ENCODE measurements around the gene ATP8B2.

The ATP8B2 gene

DNA sequence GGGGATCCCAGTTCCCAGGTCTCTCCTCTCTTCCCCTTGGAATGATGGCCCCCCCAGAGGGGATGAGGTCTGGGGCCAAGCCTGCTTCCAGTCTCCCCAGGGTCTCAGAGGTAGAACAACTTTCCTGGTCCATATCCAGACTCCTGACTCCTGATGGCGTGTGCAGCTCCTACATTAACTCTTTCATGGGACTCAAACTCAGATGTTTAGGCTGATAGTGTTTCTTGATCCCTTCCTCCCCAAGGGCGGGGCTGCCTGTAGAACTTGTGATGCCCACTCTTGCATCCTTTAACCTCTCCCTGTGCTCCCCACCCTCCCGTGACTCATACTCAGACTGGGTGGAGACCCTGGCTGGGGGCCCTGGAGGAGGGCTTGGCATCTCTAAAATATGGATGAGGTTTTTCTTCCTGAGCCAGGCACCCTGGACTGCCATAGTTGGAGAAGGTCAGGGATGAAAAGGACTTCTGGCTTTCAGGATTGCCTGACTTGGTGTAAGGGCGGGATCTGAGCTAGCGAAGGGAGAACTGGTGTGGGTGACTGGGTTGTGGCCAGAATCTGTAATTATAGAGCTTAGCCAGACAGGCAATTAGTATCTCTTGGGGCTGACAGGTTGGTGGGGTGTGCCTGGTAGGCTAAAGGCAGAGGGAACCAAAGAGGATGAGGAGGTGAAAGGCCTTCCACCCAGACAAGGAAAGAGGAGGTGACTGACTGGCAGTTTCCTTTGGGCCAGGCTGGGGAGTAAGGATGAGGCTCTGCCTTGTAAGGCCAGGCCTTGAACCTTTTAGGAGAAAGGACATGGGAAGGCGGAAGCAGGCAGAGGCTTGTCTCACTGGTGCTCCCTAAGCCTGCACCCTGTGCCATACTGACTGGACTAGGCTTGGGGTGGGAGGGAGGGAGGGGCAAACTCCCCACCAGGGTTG lies 1.5 kb downstream of the ATP8B2 start:
- Histone ChIP-seq H3K27me3 (ENCODE audit: control insufficient read depth, insufficient read depth, low read length) (no peaks in the 10 kb centered on the region), H3K4me3 (ENCODE audit: low read length) (peak overlapping the region; percentile 81), H3K4me1 (ENCODE audit: control insufficient read depth, insufficient read depth, low read length) (peaks cover 25% of the 10 kb centered on the region), H3K9ac (ENCODE audit: low read length) (no peak overlapping the region), H3K36me3 (ENCODE audit: control insufficient read depth, insufficient read depth, low read length) (peaks cover 10% of the 10 kb centered on the region), H3K27ac (ENCODE audit: low read depth, low read length) (peak overlapping the region; percentile 90)

DNA sequence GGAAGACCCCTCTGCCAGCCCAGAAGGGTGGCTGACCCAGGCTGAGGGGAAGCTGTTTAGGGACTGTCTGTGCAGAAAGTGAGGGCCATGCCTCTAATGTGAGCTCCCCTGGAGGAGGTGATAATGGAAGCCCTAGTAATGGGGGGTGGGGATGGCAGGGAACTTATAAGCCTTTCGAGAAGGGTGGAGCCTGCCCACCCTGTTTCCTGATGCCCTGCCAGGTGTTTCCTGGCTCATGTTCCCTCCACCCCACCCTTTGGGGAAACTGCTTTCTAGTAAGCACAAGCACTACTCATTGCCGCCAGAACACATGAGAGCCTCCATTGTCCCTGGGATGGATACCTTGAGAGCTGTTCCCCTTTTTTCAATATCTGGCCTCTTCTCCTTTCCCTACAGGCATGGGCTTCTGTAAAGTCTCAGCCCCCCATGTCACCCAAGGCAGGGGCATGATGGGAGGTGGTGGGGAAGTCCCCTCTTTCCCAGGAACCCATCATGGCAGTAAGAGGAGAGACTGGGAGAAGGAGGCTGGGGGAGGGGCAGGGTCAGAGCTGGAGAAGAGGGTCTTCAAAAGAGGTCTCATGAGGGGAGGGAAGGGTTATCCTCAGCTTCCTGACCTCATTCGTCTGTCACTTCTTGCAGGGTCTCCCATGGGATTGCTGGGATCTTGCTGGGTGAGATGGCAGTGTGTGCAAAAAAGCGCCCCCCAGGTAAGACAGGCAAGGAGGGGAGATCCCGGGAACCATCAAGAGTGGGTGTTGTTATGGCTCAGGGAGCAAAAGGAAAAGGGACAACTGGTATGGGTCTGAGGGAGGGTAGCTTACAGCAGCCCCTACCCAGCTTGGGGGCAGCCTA lies 2.4 kb downstream of the ATP8B2 start:
- H3K27ac ChIP-seq (ENCODE audit: low read depth, low read length), result peak overlapping the region; percentile 90
- H3K27me3 ChIP-seq (ENCODE audit: control insufficient read depth, insufficient read depth, low read length), result no peaks in the 10 kb centered on the region
- peaks cover 25% of the 10 kb centered on the region for H3K4me1 ChIP-seq (ENCODE audit: control insufficient read depth, insufficient read depth, low read length)
- no peak overlapping the region for H3K9ac ChIP-seq (ENCODE audit: low read length)
- peak overlapping the region; percentile 81 for H3K4me3 ChIP-seq (ENCODE audit: low read length)
- H3K36me3 ChIP-seq (ENCODE audit: control insufficient read depth, insufficient read depth, low read length), result peaks cover 13% of the 10 kb centered on the region

DNA sequence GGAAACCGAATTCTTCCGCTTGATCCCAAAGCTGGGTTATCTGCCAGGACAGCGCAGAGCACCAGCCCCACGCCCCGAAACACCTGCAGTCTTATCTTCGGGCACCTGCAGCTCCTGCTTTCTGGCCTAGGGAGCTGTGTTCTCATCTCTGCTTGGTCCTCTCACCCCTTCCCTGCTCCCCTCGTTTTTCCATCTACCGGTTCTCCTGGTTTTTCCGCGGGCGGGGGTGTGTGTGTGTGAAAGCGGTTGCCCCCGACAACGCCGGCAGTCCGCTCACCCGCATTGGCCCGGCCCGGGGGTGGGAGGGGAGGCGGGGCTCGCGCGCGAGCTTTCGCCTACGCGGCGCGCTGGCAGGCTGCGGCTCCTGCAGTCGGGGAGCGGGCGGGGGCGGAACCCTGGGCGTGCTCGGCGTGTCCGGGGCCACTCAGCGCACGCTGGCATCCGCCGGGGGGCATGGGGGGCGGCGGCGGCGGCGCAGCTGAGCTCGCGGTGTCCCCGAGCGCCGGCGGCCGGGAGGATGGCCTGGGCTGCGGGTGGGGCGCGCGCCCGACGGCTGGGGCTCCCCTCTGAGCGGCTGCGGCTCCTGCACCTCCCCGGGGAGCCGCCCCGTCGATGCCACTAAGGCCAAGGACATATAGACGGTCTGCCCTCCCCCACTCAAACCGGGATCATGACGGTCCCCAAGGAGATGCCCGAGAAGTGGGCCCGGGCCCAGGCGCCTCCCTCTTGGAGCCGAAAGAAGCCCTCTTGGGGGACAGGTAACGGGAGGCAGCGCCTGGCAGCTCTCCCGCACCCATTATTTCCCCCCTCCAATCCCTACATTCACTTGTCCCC lies 3.2 kb downstream of the ATP8B2 start:
- Histone ChIP-seq H3K4me1 (ENCODE audit: control insufficient read depth, insufficient read depth, low read length) (peaks cover 25% of the 10 kb centered on the region), H3K27ac (ENCODE audit: low read depth, low read length) (peak overlapping the region; percentile 25), H3K36me3 (ENCODE audit: control insufficient read depth, insufficient read depth, low read length) (peaks cover 13% of the 10 kb centered on the region), H3K9ac (ENCODE audit: low read length) (peak overlapping the region; percentile 4), H3K4me3 (ENCODE audit: low read length) (peak overlapping the region; percentile 81), H3K27me3 (ENCODE audit: control insufficient read depth, insufficient read depth, low read length) (no peaks in the 10 kb centered on the region)

DNA sequence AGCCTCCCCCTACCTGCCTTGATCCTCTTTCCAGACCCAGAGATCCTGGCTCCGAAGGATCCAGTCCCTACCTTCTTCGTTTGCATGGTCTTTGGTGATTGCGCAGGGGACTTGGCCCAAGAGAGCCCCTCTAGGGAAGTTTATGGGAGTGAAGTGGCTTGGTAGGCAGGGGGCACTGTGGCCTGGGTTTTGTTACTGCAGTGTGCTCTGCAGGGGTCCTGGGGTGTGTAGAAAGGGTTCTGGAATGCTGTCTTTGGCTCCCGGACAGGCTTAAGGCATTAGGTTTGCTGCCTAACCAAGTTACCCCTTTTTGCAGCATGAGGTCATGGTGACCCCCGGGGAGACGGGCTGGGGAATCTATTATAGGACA lies 3.8 kb downstream of the ATP8B2 start:
- Histone ChIP-seq H3K36me3 (ENCODE audit: control insufficient read depth, insufficient read depth, low read length) (peaks cover 15% of the 10 kb centered on the region), H3K9ac (ENCODE audit: low read length) (peak overlapping the region; percentile 4), H3K4me3 (ENCODE audit: low read length) (peak overlapping the region; percentile 62), H3K4me1 (ENCODE audit: control insufficient read depth, insufficient read depth, low read length) (peaks cover 25% of the 10 kb centered on the region), H3K27ac (ENCODE audit: low read depth, low read length) (no peak overlapping the region), H3K27me3 (ENCODE audit: control insufficient read depth, insufficient read depth, low read length) (no peaks in the 10 kb centered on the region)

DNA sequence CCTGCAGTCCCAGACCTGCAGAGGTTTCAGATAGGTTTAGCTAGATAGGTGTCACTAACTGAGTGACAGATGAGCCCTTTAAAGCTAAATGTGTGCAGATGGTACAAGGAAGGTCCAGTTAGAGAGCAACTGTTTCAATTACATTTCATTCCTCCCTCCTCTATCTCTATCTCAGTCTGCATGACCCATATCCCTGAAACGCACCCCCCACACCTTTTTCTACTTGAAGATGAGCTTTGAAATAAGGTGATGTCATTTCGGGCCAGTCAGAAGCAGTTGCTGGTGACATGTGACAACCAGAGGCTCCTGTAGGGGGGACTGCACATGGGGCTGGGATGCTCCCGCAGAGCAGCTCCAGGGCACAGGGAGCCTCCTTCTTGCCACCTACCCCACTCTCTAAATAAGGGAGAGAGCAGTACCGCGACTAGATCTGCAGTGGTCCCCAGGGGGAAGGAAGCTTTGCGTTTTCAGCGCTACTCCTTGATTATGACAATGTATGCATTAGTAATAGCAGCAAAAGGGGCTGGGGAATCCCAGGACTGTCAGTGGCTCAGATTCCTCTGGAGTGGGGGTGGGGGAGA lies 4.3 kb downstream of the ATP8B2 start:
- Histone ChIP-seq H3K27ac (ENCODE audit: low read depth, low read length) (no peak overlapping the region), H3K4me1 (ENCODE audit: control insufficient read depth, insufficient read depth, low read length) (peaks cover 30% of the 10 kb centered on the region), H3K9ac (ENCODE audit: low read length) (no peak overlapping the region), H3K36me3 (ENCODE audit: control insufficient read depth, insufficient read depth, low read length) (peaks cover 19% of the 10 kb centered on the region), H3K4me3 (ENCODE audit: low read length) (no peak overlapping the region), H3K27me3 (ENCODE audit: control insufficient read depth, insufficient read depth, low read length) (no peaks in the 10 kb centered on the region)

DNA sequence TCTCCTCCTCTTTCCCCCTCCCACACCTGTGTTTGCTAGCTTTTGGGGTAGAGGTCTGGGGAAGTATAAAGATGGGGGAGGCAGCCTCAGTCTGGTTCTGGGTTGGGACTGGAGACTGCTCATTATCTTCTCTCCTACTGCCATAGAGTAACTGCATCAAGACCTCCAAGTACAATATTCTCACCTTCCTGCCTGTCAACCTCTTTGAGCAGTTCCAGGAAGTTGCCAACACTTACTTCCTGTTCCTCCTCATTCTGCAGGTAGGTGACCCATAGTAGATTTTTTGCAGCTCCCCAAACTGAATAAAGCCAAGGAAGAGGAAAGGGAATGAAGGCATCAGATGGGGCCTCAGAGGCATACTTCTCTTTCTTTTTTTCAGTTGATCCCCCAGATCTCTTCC lies 5.3 kb downstream of the ATP8B2 start:
- Histone ChIP-seq H3K36me3 (ENCODE audit: control insufficient read depth, insufficient read depth, low read length) (peaks cover 19% of the 10 kb centered on the region), H3K4me1 (ENCODE audit: control insufficient read depth, insufficient read depth, low read length) (peaks cover 36% of the 10 kb centered on the region), H3K9ac (ENCODE audit: low read length) (no peak overlapping the region), H3K27me3 (ENCODE audit: control insufficient read depth, insufficient read depth, low read length) (no peaks in the 10 kb centered on the region), H3K4me3 (ENCODE audit: low read length) (no peak overlapping the region), H3K27ac (ENCODE audit: low read depth, low read length) (no peak overlapping the region)

DNA sequence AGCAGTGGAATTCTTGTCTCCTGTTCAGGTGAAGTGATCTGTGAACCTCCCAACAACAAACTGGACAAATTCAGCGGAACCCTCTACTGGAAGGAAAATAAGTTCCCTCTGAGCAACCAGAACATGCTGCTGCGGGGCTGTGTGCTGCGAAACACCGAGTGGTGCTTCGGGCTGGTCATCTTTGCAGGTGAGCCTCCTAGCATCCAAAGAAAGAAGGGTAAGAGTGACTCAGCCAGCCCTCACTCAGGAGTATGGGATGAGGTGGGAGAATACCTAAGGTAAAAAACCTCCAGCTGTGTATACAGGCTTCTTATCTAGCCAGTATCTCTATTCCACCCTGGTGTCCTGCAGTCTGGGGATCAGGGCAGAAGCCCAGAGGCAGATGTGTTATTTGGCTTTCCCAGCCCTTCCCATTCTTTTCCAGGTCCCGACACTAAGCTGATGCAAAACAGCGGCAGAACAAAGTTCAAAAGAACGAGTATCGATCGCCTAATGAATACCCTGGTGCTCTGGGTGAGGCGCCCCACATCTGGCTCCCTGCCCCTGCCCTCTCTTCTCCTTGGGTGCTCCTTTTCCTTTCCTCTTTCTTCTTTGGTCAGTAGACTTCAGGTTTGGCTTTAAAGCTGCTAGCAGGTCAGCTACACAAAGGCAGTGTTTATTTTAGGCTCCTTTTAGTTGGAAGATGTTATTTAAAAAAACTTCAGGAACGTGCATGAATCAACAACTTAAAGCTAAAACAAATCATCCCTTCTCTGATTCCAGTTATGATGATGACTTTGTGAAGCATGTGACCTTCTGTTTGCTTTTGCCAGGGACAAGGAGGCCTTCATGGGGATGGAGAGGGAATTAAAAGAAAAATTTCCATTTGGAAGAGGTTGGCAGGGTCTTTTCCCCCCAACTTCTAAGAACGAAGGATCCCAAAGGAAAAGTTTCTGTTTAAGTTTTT lies 9.0 kb downstream of the ATP8B2 start:
- peak overlapping the region; percentile 33 for H3K27ac ChIP-seq (ENCODE audit: low read depth, low read length)
- H3K4me3 ChIP-seq (ENCODE audit: low read length), result peak overlapping the region; percentile 1
- no peak overlapping the region for H3K9ac ChIP-seq (ENCODE audit: low read length)
- peaks cover 25% of the 10 kb centered on the region for H3K36me3 ChIP-seq (ENCODE audit: control insufficient read depth, insufficient read depth, low read length)
- H3K27me3 ChIP-seq (ENCODE audit: control insufficient read depth, insufficient read depth, low read length), result no peaks in the 10 kb centered on the region
- peaks cover 13% of the 10 kb centered on the region for H3K4me1 ChIP-seq (ENCODE audit: control insufficient read depth, insufficient read depth, low read length)

DNA sequence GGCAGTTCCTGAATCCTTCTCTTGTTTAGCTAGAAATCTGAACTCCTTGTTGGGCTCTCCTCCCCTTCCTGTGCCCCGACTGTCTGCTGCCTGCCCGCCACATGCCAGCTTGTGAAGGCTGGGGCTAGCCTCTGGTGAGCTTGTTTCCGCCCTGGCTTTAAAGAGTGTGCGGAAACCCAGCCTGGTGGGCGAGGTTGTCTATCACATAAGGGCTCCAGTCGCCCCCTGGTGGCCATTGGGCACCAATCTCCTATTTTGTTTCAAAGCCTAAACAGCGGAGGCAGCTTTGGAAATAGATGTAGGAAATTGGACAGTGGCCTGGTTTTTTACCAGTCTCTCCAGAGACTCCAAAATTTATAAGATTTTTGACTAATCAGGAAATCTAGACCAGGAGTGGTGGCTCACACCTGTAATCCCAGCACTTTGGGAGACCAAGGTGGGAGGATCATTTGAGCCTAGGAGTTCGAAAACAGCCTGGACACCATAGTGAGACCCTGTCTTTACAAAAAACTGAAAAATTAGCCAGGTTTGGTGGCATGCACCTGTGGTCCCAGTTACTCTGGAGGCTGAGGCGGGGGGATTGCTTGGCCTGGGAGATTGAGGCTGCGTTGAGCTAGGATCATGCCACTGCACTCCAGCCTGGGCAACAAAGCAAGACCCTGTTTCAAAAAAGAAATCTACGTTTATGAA lies 9.8 kb downstream of the ATP8B2 start:
- peaks cover 25% of the 10 kb centered on the region for H3K36me3 ChIP-seq (ENCODE audit: control insufficient read depth, insufficient read depth, low read length)
- peaks cover 13% of the 10 kb centered on the region for H3K4me1 ChIP-seq (ENCODE audit: control insufficient read depth, insufficient read depth, low read length)
- H3K27me3 ChIP-seq (ENCODE audit: control insufficient read depth, insufficient read depth, low read length), result no peaks in the 10 kb centered on the region
- peak overlapping the region; percentile 1 for H3K4me3 ChIP-seq (ENCODE audit: low read length)
- H3K27ac ChIP-seq (ENCODE audit: low read depth, low read length), result peak overlapping the region; percentile 33
- no peak overlapping the region for H3K9ac ChIP-seq (ENCODE audit: low read length)

DNA sequence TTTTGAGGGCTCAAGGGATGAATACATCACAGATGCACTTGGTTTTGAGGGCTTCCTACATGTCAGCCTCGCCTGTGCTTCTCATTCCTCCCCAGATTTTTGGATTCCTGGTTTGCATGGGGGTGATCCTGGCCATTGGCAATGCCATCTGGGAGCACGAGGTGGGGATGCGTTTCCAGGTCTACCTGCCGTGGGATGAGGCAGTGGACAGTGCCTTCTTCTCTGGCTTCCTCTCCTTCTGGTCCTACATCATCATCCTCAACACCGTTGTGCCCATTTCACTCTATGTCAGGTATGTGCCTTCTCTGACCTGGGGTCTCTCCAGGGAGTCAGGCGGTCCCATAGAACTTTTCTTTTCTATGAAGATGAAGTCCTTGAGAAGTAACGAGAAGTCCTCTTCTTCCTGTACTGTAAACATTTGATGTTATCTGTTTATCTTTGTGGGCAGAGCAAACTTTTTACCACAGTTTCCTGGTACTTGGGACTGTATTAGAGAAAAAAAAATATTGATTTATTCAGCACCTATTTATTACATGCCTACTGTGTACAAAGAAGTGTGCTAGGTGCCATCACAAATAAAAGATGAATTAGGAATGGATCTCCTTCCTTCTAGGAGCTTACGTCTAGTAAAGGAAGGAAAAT lies 12.0 kb downstream of the ATP8B2 start:
- Histone ChIP-seq H3K4me3 (ENCODE audit: low read length) (no peak overlapping the region), H3K9ac (ENCODE audit: low read length) (no peak overlapping the region), H3K27ac (ENCODE audit: low read depth, low read length) (no peak overlapping the region), H3K27me3 (ENCODE audit: control insufficient read depth, insufficient read depth, low read length) (no peaks in the 10 kb centered on the region), H3K36me3 (ENCODE audit: control insufficient read depth, insufficient read depth, low read length) (peaks cover 19% of the 10 kb centered on the region), H3K4me1 (ENCODE audit: control insufficient read depth, insufficient read depth, low read length) (peaks cover 11% of the 10 kb centered on the region)

DNA sequence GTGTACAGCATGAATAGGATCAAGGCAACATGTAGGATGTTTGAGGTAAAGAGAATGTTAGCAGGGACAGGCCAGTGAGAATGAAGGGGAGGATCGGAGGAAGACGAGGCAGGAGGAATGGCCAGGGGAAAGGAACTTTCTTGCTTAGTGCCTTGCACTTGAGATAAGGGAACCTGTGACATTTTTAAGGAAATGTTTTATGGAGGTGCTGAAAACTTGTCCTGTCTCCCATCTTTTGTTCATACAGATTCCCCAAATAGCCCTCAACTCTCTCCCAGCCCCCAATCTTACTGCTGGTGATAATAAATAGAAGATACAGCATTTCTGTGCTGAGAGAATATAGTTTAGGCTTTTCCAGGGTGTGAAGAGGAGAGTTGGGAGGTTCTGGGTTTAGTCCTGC lies 13.6 kb downstream of the ATP8B2 start:
- no peaks in the 10 kb centered on the region for H3K27me3 ChIP-seq (ENCODE audit: control insufficient read depth, insufficient read depth, low read length)
- H3K27ac ChIP-seq (ENCODE audit: low read depth, low read length), result no peak overlapping the region
- peaks cover 11% of the 10 kb centered on the region for H3K4me1 ChIP-seq (ENCODE audit: control insufficient read depth, insufficient read depth, low read length)
- H3K4me3 ChIP-seq (ENCODE audit: low read length), result no peak overlapping the region
- peaks cover 24% of the 10 kb centered on the region for H3K36me3 ChIP-seq (ENCODE audit: control insufficient read depth, insufficient read depth, low read length)
- H3K9ac ChIP-seq (ENCODE audit: low read length), result no peak overlapping the region
